H1 (cell line): ENCODE data around the gene BTD. TPM values are rescaled to one million over a fixed set of nuclear protein-coding genes. Genes with fewer than 3 reads are reported as not detected.

ENCODE experiments used
- CBX8 ChIP-seq: fragments of 300-800, 300-1000 bp; sonication (generic); IDR thresholded peaks from 2 replicates; pipeline ENCODE4 v1.7.1; 2016; ENCODE audit warnings: low read depth, low read length, borderline replicate concordance
- FOSL1 ChIP-seq: IDR thresholded peaks from 2 replicates; pipeline ENCODE4 v1.6.1; 2011; ENCODE audit warnings: mild to moderate bottlenecking, low read depth, low read length, moderate library complexity; ENCODE audit not compliant: insufficient read depth
- JUND ChIP-seq: IDR thresholded peaks from 2 replicates; pipeline ENCODE4 v1.6.1; 2011; ENCODE audit warnings: mild to moderate bottlenecking, improper control_type of control experiment, low read length
- polyA plus RNA-seq, 7 experiments: library from polyadenylated mRNA; depleted of rRNA in 3 of 7; stranded (reverse) in 5 of 7; unstranded in 2 of 7; fragments of >200 nt in 5 of 7; fragments of 200-250 nt in 2 of 7; gene quantifications; 1 replicate in 5 of 7; 2 replicates in 1 of 7; 4 replicates in 1 of 7; pipeline versions ENCODE4 v1.2.1 to v1.2.3, GENCODE V29; 2011 to 2013; ENCODE audit warnings: missing spikeins in 2 of 7, mixed read lengths in 2 of 7
- total RNA-seq: library from RNA; stranded (reverse); fragmentation: NEBNext Ultra II Directional; extraction: Animal tissue kit (Norgen Biotek cat#: 25700); gene quantifications from 2 replicates; pipeline ENCODE4 v1.2.1, GENCODE V29; 2021
- TF ChIP-seq, protein P1 (sequence below), 3 experiments: IDR thresholded peaks; 1 replicate in 2 of 3; 2 replicates in 1 of 3; pipeline versions ENCODE4 v1.5.1 to v1.6.1; 2011; ENCODE audit warnings: low read length in 3 of 3, mild to moderate bottlenecking in 3 of 3, inconsistent platforms in 2 of 3, low read depth in 1 of 3, moderate library complexity in 1 of 3; ENCODE audit not compliant: insufficient read depth in 1 of 3; ENCODE audit errors: control extremely low read depth in 1 of 3

The BTD gene
- total and polyA plus RNA-seq, 2 of the 8 experiments (the other 6 are each of a cell fraction or from before 2014, with no cell fraction given): 21.8 to 36.7 TPM

GRCh38 chr3:15591242-15591641 lies 10.3 kb upstream of the BTD start (continued):
- TF ChIP-seq, protein P1, sequence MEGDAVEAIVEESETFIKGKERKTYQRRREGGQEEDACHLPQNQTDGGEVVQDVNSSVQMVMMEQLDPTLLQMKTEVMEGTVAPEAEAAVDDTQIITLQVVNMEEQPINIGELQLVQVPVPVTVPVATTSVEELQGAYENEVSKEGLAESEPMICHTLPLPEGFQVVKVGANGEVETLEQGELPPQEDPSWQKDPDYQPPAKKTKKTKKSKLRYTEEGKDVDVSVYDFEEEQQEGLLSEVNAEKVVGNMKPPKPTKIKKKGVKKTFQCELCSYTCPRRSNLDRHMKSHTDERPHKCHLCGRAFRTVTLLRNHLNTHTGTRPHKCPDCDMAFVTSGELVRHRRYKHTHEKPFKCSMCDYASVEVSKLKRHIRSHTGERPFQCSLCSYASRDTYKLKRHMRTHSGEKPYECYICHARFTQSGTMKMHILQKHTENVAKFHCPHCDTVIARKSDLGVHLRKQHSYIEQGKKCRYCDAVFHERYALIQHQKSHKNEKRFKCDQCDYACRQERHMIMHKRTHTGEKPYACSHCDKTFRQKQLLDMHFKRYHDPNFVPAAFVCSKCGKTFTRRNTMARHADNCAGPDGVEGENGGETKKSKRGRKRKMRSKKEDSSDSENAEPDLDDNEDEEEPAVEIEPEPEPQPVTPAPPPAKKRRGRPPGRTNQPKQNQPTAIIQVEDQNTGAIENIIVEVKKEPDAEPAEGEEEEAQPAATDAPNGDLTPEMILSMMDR (IDR thresholded peaks at IDR 0.05; ENCODE audit: control extremely low read depth in 1 of 3, insufficient read depth in 1 of 3, low read depth in 1 of 3, low read length in 3 of 3): no peak
- no peak for TF ChIP-seq JUND
- TF ChIP-seq CBX8: no peak
- no peak for TF ChIP-seq FOSL1
